ENCODE measurements around the gene WDR86.

The WDR86 gene

DNA sequence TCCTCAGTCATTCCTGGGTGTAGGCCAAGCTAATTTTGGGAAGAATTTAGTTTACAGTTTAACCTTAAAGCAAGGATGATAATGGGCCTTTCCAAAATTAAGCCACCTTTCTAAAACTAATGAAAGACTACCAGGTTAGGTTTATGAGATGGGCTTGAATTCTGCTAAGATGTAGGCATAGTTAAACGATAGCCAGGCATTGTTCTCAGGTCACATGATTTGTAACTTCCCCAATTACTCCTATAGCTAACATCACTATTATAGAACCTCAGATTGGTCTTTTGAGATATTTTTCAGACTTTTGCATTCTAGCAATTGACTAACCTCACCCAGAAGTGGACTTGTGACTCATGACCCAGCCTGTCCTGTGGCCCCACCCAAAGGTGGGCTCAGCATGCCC is 75.2 kb downstream of the WDR86 start:
- no peak overlapping the region for H3K27ac Mint-ChIP-seq
- H3K9me3 Mint-ChIP-seq = peaks cover 7% of the 10 kb centered on the region
- peaks cover 2% of the 10 kb centered on the region for H3K36me3 Mint-ChIP-seq (ENCODE audit: low read depth)
- DNase-seq (ENCODE audit: low spot score) = no peak
- H3K4me1 Mint-ChIP-seq (ENCODE audit: low read depth) = peaks cover 3% of the 10 kb centered on the region
- H3K27me3 Mint-ChIP-seq (ENCODE audit: low read depth) = peaks cover 8% of the 10 kb centered on the region
- H3K4me3 Mint-ChIP-seq = no peak overlapping the region

All from T-helper 2 cell treated with Interferon-gamma antibody and Interleukin-4, amounts not matched to agents 5 μg/mL and 100 μg/mL, for 36 hours (primary cell).